ENCODE results near the gene TJAP1. TPM values are rescaled to one million over a fixed set of nuclear protein-coding genes. Genes with fewer than 3 reads are reported as not detected.

Gene TJAP1
- total and polyA plus RNA-seq, 2 of the 8 experiments (the other 6 are each of a cell fraction or from before 2014, with no cell fraction given): 30.7 to 40.4 TPM

DNA sequence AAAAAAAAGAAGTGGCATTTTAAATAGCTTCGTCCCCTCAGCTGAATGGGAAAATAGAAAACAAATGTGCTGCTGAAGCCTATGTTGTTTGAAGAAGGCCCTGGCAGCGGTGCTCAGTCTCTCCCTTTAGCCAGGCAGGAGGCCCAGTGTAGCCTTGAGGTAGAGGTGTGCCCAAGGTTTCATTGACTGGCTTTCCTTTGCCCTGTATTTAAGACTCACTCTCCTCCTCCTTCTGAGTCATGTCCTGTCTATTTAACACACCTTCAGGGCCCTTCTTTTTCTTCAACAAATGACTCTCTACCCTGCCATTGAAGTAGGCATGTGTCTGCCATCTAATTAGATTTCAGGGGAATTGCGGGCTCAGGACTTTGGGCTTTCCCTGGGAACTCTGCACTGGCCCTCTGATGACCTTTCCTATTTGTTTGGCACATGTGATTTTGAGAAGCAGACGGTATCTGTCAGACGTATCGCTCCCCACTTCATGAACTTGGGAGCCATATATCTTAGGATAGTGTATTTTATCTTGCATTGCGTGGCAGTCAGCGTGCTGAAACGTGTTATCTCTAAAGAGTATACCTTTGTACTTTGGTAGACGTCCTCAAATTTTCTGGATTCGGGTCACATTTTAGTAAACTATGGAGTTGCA lies 4.3 kb downstream of the TJAP1 start:
- no peak for FAIRE-seq
- Histone ChIP-seq H3K36me3 (ENCODE audit: control insufficient read depth in 2 of 4, insufficient read depth in 4 of 4, low read length in 3 of 4) (0 out of 8 replicates have a peak, but pooled peaks cover 0 to 3% (median 0%) of the 10 kb centered on the region in 4 experiments), H4K20me1 (replicated peaks in 1 of 2; ENCODE audit: control insufficient read depth in 1 of 2, insufficient read depth in 2 of 2, low read length in 2 of 2) (peaks cover 5 to 6% of the 10 kb centered on the region in 2 experiments), H2AK5ac (ENCODE audit: low read depth, low read length) (0 out of 2 replicates have a peak overlapping the region, but pooled peaks have one; percentile 3), H3K23ac (ENCODE audit: insufficient read length) (no peak overlapping the region), H4K8ac (ENCODE audit: extremely low read depth, insufficient read depth, low read length) (no peak overlapping the region), H3K4ac (replicated peaks; ENCODE audit: insufficient read length, low read depth, low read length) (no peak overlapping the region), H2BK120ac (replicated peaks; ENCODE audit: low read depth, low read length) (no peak overlapping the region), H3K56ac (replicated peaks; ENCODE audit: insufficient read length, low read depth, low read length) (no peak overlapping the region), H2BK12ac (ENCODE audit: low read depth, low read length) (no peak overlapping the region), H4K5ac (ENCODE audit: insufficient read length, low read depth, low read length) (no peak overlapping the region), H3K4me3 (ENCODE audit: extremely low read depth in 1 of 4, insufficient read depth in 2 of 4, low read depth in 3 of 4, low read length in 4 of 4) (peak overlapping the region in 1 of 4 experiments; percentile 18; a peak in 1 of 8 replicates), H4K91ac (replicated peaks; ENCODE audit: insufficient read length, low read length) (no peak overlapping the region), H3K27ac (ENCODE audit: low read depth, low read length) (no peak overlapping the region), H3K9ac (replicated peaks in 1 of 4; ENCODE audit: extremely low read depth in 1 of 4, low read depth in 3 of 4, low read length in 3 of 4) (peak overlapping the region in 1 of 4 experiments; percentile 37; a peak in 2 of 7 replicates), H3K18ac (ENCODE audit: extremely low read depth, low read length) (no peak overlapping the region), H2BK20ac (ENCODE audit: low read length) (no peak overlapping the region), H3K14ac (ENCODE audit: insufficient read length) (no peak overlapping the region), H3K4me1 (replicated peaks in 1 of 4; ENCODE audit: control insufficient read depth in 3 of 4, insufficient read depth in 4 of 4, low read length in 3 of 4) (peaks cover 5 to 18% (median 13%) of the 10 kb centered on the region in 4 experiments; a peak in 6 of 7 replicates), H2BK5ac (ENCODE audit: low read depth, low read length) (no peak overlapping the region), H2AFZ (ENCODE audit: low read length) (no peak overlapping the region), H3K4me2 (ENCODE audit: insufficient read depth in 1 of 2, low read depth in 2 of 2, low read length in 2 of 2) (peak overlapping the region; percentile 21 to 35; a peak in 3 of 4 replicates), H3K9me3 (ENCODE audit: insufficient read depth in 2 of 2, low read depth in 1 of 2, low read length in 1 of 2) (no peaks in the 10 kb centered on the region), H3K23me2 (ENCODE audit: low read depth, low read length) (peaks cover 4% of the 10 kb centered on the region; the same call in 1 of the 2 replicates), H3K79me1 (ENCODE audit: low read depth, low read length) (peaks cover 17% of the 10 kb centered on the region), H2BK15ac (ENCODE audit: low read length) (no peak overlapping the region), H3K79me2 (ENCODE audit: control insufficient read depth in 1 of 2, insufficient read depth in 2 of 2, low read length in 2 of 2) (peaks cover 17 to 72% of the 10 kb centered on the region in 2 experiments), H3K27me3 (replicated peaks in 1 of 4; ENCODE audit: control insufficient read depth in 3 of 4, extremely low read depth in 1 of 4, insufficient read depth in 3 of 4, low read length in 3 of 4) (no peaks in the 10 kb centered on the region)
- CTCF ChIA-PET (ENCODE audit: partially characterized antibody): interaction anchor here (31.7 to 32.9 kb wide), 2 partner anchors 19 to 26 kb away, joined by 495 to 536 read pairs; partner anchors contain the start of genes DLK2 and LRRC73
- no peak for DNase-seq (ENCODE audit: low read depth in 1 of 2, low spot score in 2 of 2)
- TF ChIP-seq SIRT6 (IDR thresholded peaks at IDR 0.05; ENCODE audit: low read length): no peak
- TF ChIP-seq KDM1A (IDR thresholded peaks at IDR 0.05; ENCODE audit: borderline replicate concordance, low read length): no peak
- TF ChIP-seq, protein P1, sequence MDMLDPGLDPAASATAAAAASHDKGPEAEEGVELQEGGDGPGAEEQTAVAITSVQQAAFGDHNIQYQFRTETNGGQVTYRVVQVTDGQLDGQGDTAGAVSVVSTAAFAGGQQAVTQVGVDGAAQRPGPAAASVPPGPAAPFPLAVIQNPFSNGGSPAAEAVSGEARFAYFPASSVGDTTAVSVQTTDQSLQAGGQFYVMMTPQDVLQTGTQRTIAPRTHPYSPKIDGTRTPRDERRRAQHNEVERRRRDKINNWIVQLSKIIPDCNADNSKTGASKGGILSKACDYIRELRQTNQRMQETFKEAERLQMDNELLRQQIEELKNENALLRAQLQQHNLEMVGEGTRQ (IDR thresholded peaks at IDR 0.05; ENCODE audit: low read length): no peak
- no peak for TF ChIP-seq SP4 (IDR thresholded peaks at IDR 0.05; ENCODE audit: low read length)
- TF ChIP-seq CTBP2 (IDR thresholded peaks at IDR 0.05; ENCODE audit: borderline replicate concordance, insufficient read depth, insufficient read length, low read length): no peak
- TF ChIP-seq RFX5 (IDR thresholded peaks at IDR 0.05; ENCODE audit: borderline replicate concordance, low read depth, low read length): no peak
- TF ChIP-seq EGR1 (IDR thresholded peaks at IDR 0.05; ENCODE audit: borderline replicate concordance, low read depth, low read length): no peak
- POLR2A ChIA-PET (ENCODE audit: partially characterized antibody): interaction anchor here (1.0 to 2.1 kb wide), 5 partner anchors 11 to 46 kb away, joined by 3 to 6 read pairs (median 5); no protein-coding TSS in a partner anchor
- WGBS, 2 experiments (ENCODE audit: extremely low coverage in 1 of 2, insufficient coverage in 1 of 2, insufficient read length in 1 of 2, insufficient replicate concordance in 2 of 2, low coverage in 1 of 2, low lambda C conversion rate in 2 of 2, missing lambda C conversion rate in 1 of 2): 83% methylated on average over 11 of the region's 11 CpGs; no CpG with 5 or more reads in 1 of the 2 experiments

All from H1 (cell line).